Keratinocyte (primary cell): ENCODE data around the gene BICDL1.

Experiments
- CTCF ChIP-seq, 3 experiments: IDR thresholded peaks in 1 of 3; conservative IDR thresholded peaks in 1 of 3; optimal IDR thresholded peaks in 1 of 3; 2 replicates in 2 of 3; 3 replicates in 1 of 3; pipeline versions ENCODE3 to v1.5.1; 2011; ENCODE audit warnings: low read length in 3 of 3, mild to moderate bottlenecking in 3 of 3, moderate library complexity in 2 of 3, control low read depth in 1 of 3, inconsistent platforms in 1 of 3; ENCODE audit not compliant: insufficient read depth in 2 of 3; ENCODE audit errors: extremely low read depth in 1 of 3
- EZH2 ChIP-seq: IDR thresholded peaks from one replicate; pipeline ENCODE4 v1.6.1; 2012; ENCODE audit warnings: inconsistent platforms, mild to moderate bottlenecking, low read length, moderate library complexity

GRCh38 chr12:119992129-119992705 is 3.2 kb downstream of the BICDL1 start:
- TF ChIP-seq CTCF (optimal IDR thresholded peaks at IDR 0.05 in 1 of 3, IDR thresholded peaks at IDR 0.05 in 1 of 3, conservative IDR thresholded peaks at IDR 0.05 in 1 of 3; ENCODE audit: extremely low read depth in 1 of 3, insufficient read depth in 2 of 3, low read length in 3 of 3) (no peak), EZH2 (no peak)
